HEK293T (cell line): ENCODE data around the gene SFI1.
"Not testable (repeated sequence)": the region's sequence is repeated elsewhere in the genome, so short reads cannot be mapped to it uniquely, and the experiment has no call there.

Experiments
- ARNT ChIP-seq: fragments of 450-650 bp; IDR thresholded peaks from 2 replicates; pipeline ENCODE4 v1.6.1; 2017; ENCODE audit warnings: mild to moderate bottlenecking
- BHLHE40 ChIP-seq: fragments of 450-650 bp; IDR thresholded peaks from 2 replicates; pipeline ENCODE4 v1.6.1; 2016; ENCODE audit warnings: mild to moderate bottlenecking, moderate library complexity, borderline replicate concordance
- ELF4 ChIP-seq: fragments of 450-650 bp; IDR thresholded peaks from 2 replicates; pipeline ENCODE4 v1.6.1; 2017; ENCODE audit warnings: antibody characterized with exemption
- FOXK2 ChIP-seq: fragments of 450-650 bp; IDR thresholded peaks from 2 replicates; pipeline ENCODE4 v1.6.1; 2016; ENCODE audit warnings: mild to moderate bottlenecking
- FOXM1 ChIP-seq: fragments of 450-650 bp; IDR thresholded peaks from 2 replicates; pipeline ENCODE4 v1.6.1; 2017; ENCODE audit warnings: mild to moderate bottlenecking, borderline replicate concordance
- HDGF ChIP-seq: fragments of 450-650 bp; IDR thresholded peaks from 2 replicates; pipeline ENCODE4 v1.6.1; 2017; ENCODE audit warnings: antibody characterized with exemption, borderline replicate concordance
- LEF1 ChIP-seq: fragments of 450-650 bp; IDR thresholded peaks from 2 replicates; pipeline ENCODE4 v1.6.1; 2017; ENCODE audit warnings: mild to moderate bottlenecking, borderline replicate concordance
- SP1 ChIP-seq: fragments of 450-650 bp; IDR thresholded peaks from 2 replicates; pipeline ENCODE4 v1.6.1; 2017
- SUZ12 ChIP-seq: fragments of 450-650 bp; IDR thresholded peaks from 2 replicates; pipeline ENCODE4 v1.6.1; 2016; ENCODE audit warnings: mild to moderate bottlenecking
- TARDBP ChIP-seq: fragments of 450-650 bp; IDR thresholded peaks from 2 replicates; pipeline ENCODE4 v1.6.1; 2016
- ZNF384 ChIP-seq: fragments of 450-650 bp; IDR thresholded peaks from 2 replicates; pipeline ENCODE4 v1.6.1; 2016

DNA sequence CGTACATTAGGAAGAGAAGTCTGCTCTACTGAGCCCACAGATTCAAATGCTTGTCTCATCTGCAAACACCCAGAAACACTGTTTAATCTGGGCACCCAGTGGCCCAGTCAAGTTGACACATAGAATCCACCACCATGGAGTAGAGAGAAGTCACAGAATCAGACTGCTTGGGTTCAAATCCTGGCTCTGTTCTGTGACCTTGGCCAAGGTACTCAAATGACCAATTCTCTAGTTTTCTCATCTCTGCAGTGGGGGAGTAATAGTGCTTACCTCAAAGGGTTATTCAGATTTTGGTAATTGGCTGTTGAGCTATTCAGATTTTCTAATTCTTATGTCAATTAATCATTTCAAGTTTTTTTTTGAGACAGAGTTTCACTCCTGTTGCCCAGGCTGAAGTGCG is 93.8 kb downstream of the SFI1 start:
- TF ChIP-seq ELF4, SP1, TARDBP, FOXK2, HDGF, ZNF384, LEF1, BHLHE40, FOXM1, ARNT, SUZ12: not testable (repeated sequence)
